Mucosa of rectum (tissue), 2 donors: Measurements from ENCODE around the gene KSR1.
"Not testable (repeated sequence)": the region's sequence is repeated elsewhere in the genome, so short reads cannot be mapped to it uniquely, and the experiment has no call there.

Source experiments
- H3K27ac ChIP-seq, 2 donors: one replicate each; pipeline ENCODE4 v1.7.0; 2013; ENCODE audit warnings: inconsistent platforms in 2 of 2, low read depth in 2 of 2, low read length in 2 of 2
- H3K27me3 ChIP-seq, 2 donors: one replicate each; pipeline ENCODE4 v1.7.0; 2013; ENCODE audit warnings: low read length in 2 of 2; ENCODE audit not compliant: control insufficient read depth in 2 of 2, insufficient read depth in 2 of 2
- H3K36me3 ChIP-seq, 2 donors: one replicate each; pipeline ENCODE4 v1.7.0; 2013; ENCODE audit warnings: low read length in 2 of 2; ENCODE audit not compliant: control insufficient read depth in 2 of 2, insufficient read depth in 2 of 2
- H3K4me1 ChIP-seq, 2 donors: one replicate each; pipeline ENCODE4 v1.7.0; 2013; ENCODE audit warnings: low read length in 2 of 2, mild to moderate bottlenecking in 1 of 2; ENCODE audit not compliant: control insufficient read depth in 2 of 2, insufficient read depth in 2 of 2
- H3K4me3 ChIP-seq, 2 donors: one replicate each; pipeline ENCODE4 v1.7.0; 2013; ENCODE audit warnings: low read length in 2 of 2
- H3K9ac ChIP-seq, 2 donors: one replicate each; pipeline ENCODE4 v1.7.0; 2013; ENCODE audit warnings: low read length in 2 of 2, low read depth in 1 of 2, mild to moderate bottlenecking in 1 of 2
- H3K9me3 ChIP-seq, 2 donors: one replicate each; pipeline ENCODE4 v1.7.0; 2013; ENCODE audit warnings: low read length in 2 of 2; ENCODE audit not compliant: control insufficient read depth in 2 of 2
- donor health status: healthy.
- donor health status: Normal muscosa, but diverticular disease.

The KSR1 gene

DNA sequence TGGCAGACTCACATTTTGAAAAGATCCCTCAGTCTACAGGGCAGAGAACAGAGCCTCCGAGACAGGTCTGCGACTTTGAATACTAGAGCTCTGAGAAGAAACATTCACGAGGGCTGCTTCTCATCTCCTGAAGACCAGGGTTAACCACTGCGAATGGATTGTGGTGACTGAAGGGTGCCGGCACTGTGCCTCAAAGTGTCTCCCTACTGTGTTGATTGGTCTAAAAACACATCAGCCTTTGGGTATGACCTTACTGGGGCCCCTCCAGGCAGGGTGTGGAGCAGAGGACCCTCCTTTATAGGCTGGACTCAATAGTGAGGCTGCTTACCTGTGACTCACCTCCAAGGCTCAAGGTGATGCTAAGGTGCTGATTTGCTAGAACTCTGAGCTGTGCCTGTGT lies 172.1 kb downstream of the KSR1 start:
- Histone ChIP-seq H3K27ac (no peak overlapping the region), H3K36me3 (peaks cover 0 to 8% of the 10 kb centered on the region in 2 donors), H3K27me3 (no peaks in the 10 kb centered on the region), H3K4me3 (no peak overlapping the region), H3K4me1 (peaks cover 19 to 29% of the 10 kb centered on the region in 2 donors), H3K9ac (no peak overlapping the region), H3K9me3 (no peaks in the 10 kb centered on the region)

DNA sequence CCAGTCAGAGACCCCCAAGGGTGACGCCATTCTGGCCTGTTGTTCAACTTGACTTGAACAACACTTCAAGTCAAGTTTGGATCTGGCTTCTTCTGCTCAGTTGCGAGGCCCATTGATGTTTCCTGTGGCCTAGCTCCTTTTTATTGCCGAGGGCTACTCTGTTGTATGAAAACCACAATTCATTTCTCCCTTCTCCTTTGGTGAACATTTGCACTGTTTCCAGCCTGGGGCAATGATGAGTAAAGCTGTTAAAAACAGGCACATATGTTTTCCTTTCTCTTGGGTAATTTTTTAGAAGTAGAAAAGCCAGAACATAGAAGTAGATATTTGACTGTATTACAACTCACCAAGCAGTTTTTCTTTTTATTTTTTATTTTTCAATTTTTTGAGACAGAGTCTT lies 173.0 kb downstream of the KSR1 start:
- H3K27ac ChIP-seq, H3K9me3 ChIP-seq, H3K4me3 ChIP-seq, H3K36me3 ChIP-seq, H3K9ac ChIP-seq, H3K27me3 ChIP-seq: not testable (repeated sequence)
- peaks cover 28 to 38% of the 10 kb centered on the region in 2 donors for H3K4me1 ChIP-seq

DNA sequence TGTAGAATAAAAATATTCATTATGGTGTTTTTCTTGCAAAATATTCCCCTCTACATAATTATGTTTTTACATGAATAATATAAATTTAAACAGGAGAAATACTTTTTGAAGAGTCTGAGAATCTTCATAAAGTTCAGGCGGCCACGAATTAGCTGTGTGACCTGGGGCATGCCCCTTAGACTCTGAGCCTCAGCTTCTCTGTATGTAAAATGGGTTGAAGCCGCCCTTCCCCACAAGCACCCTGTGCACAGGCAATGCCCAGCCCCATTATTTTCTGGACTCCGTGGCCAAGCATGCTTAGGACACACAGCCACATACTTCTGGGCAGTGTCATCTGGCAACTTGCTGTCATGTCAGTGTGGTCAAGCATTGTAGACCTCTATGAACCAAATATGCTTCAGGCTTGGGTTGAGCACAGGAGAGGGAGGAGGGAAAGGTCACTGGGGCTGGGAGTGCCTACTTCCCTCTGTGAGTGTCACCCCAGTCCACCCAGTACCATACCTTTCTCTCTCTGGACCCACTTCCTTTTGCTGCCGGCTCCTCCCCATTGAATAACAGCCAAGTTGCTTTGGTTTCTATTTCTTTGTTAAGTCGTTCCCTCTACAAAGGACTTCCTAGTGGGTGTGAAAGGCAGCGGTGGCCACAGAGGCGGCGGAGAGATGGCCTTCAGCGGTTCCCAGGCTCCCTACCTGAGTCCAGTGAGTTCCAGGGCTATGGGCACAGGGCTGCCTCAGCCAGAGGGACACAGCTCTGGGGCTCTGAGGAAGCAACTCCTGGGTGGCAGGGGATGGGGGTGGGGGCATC lies 174.6 kb downstream of the KSR1 start, which contains the start of gene LGALS9:
TSS of gene LGALS9 (plus strand) at position 582 of the 804 bp plus-strand sequence. CDS start at position 660, 78 bp downstream.
- Histone ChIP-seq H3K9ac (peak within 1 kb of the TSS; percentile 90 to 97), H3K4me3 (peak within 1 kb of the TSS; percentile 86 to 97), H3K27ac (peak within 1 kb of the TSS; percentile 95 to 97), H3K9me3 (no peaks in the 10 kb centered on the region), H3K4me1 (peaks cover 40 to 52% of the 10 kb centered on the region in 2 donors), H3K36me3 (no peaks in the 10 kb centered on the region), H3K27me3 (no peaks in the 10 kb centered on the region)

DNA sequence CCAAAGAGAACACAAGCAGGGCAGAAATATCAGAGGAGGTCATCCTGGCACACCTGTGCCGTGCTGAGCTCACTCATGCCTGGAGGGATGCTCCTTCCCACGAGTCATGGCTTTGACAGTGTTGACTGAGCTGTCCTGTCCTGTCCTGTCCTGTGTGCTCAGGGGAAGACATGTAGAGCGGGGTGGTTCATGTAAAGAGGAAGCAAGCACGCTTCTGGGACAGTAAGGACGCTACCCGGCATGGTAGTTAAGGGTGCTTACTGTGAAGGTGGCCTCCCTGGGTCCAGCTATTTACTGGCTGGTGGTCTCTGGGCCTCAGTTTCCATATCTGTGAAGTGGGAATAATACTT lies 175.1 kb downstream of the KSR1 start:
- Histone ChIP-seq H3K9ac (peak overlapping the region; percentile 90 to 97), H3K4me1 (peaks cover 41 to 55% of the 10 kb centered on the region in 2 donors), H3K27ac (peak overlapping the region; percentile 95 to 97), H3K4me3 (peak overlapping the region; percentile 86 to 97), H3K27me3 (no peaks in the 10 kb centered on the region), H3K36me3 (no peaks in the 10 kb centered on the region), H3K9me3 (no peaks in the 10 kb centered on the region)

DNA sequence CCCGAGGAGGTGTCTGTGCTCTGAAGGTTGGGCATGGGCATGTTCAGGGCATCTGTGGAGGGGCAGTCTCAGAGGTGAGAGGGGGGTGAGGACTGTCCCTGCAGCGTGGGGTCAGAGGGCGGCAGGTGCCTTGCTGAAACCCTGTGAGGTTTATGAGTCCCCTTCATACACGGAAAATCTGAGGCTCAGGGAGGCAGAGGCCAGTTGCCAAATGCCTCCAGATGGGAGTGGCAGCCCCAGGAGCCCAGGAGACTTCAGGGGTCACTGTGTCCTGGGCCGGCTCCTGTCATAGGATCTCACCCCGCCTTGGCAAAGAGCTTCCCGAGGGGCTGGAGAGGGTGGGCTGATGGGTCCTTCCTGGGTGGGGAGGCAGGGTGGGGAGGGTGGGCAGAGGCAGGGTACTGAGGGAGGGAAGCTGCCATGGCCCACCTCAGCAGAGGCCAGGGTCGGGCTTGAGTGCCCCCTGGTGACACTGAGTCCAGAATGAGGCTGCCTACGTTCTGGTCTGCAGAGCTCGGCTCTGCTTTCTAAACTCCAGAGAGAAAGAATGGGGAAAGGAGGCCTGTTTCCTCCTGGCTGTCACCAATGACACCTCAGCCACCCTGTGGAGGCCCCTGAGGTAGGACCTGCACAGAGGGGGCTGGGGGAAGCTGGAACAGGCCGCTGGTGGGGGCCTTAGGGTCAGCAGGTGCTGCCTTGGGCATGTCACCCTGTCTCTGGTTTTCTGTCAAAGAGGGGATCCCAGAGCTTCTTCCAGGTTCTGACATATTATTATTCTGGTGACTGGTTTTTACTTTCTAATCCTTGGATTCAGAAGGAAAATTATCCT lies 175.9 kb downstream of the KSR1 start:
- Histone ChIP-seq H3K9me3 (no peaks in the 10 kb centered on the region), H3K4me1 (peaks cover 43 to 58% of the 10 kb centered on the region in 2 donors), H3K9ac (peak overlapping the region; percentile 90 to 97), H3K27ac (peak overlapping the region; percentile 95 to 97), H3K4me3 (peak overlapping the region; percentile 86 to 97), H3K27me3 (no peaks in the 10 kb centered on the region), H3K36me3 (no peaks in the 10 kb centered on the region)

DNA sequence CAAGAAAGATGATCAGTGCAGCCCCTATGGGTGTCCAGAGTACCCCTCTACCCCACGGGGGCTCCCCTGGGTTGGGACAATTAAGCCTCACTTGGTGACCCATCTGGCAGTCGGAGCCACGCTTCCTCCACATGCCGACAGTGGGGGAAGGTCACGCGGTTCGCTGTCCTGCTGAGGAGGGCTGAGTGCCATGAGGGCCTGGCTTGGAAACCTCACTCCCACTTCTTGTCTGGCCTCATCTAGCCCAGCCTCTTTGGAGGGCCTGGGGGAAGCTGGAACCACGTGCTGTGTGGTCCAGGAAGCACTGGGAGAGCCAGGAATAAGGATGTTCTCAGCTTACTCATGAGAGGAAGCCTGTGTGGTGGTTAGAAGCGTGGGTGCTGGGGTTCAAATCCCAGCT lies 176.5 kb downstream of the KSR1 start:
- H3K27me3 ChIP-seq, H3K9me3 ChIP-seq, H3K36me3 ChIP-seq: not testable (repeated sequence)
- Histone ChIP-seq H3K27ac (peak overlapping the region; percentile 95 to 97), H3K9ac (peak overlapping the region; percentile 90 to 97), H3K4me3 (peak overlapping the region; percentile 86 to 97), H3K4me1 (peaks cover 48 to 65% of the 10 kb centered on the region in 2 donors)

DNA sequence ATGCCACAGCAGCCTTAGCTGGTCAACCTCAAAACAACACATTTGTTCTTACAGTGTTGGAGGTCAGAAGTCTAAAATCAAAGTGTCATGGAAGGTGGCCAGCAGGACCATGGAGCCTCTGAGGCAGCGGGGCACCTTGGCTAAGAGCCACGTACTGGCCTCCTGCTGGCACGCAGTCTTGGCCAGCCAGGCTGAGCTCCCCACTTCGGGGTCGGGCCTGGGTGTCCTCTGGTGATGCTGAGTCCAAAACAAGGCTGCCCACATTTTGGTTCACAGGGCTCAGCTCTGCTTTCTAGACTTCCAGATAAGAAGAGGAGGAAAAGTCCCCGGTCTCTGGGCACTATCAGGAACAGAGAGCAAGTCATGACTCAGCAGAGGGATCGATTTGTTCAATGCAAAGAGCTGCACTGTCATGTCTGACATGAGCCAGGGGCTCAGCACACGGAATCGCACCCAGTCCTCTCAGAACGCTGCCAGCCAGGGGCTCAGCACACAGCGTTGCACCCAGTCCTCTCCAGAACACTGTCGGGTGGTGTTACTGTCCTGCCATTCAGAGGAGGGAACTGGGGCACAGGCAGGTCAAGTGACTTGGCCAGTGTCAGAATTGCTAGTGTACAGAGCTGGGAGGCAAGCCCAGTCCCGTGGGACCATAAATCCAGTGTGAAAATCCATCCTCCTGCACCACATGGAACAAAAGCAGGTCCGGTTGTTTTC lies 177.2 kb downstream of the KSR1 start:
- Histone ChIP-seq H3K36me3 (no peaks in the 10 kb centered on the region), H3K27ac (peak overlapping the region; percentile 95 to 97), H3K4me1 (peaks cover 48 to 65% of the 10 kb centered on the region in 2 donors), H3K9ac (peak overlapping the region; percentile 24 to 90), H3K9me3 (no peaks in the 10 kb centered on the region), H3K27me3 (no peaks in the 10 kb centered on the region), H3K4me3 (peak overlapping the region; percentile 52 to 97)

DNA sequence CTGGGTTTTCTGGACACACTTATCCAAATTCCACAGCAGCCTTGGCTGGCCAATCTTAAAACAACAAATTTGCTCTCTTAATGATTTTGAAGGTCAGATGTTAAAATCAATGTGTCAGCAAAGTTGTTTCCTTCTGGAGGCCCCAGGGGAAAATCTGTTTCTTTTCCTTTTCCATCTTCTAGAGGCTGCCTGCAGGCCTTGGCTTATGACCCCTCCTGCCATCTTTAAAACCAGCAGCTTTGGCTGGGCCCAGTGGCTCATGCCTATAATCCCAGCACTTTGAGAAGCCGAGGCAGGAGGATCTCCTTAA lies 177.7 kb downstream of the KSR1 start:
- Histone ChIP-seq H3K36me3 (peaks cover 2 to 3% of the 10 kb centered on the region in 2 donors), H3K9me3 (no peaks in the 10 kb centered on the region), H3K4me1 (peaks cover 51 to 69% of the 10 kb centered on the region in 2 donors), H3K9ac (peak overlapping the region in 1 of 2 donors; percentile 90), H3K27me3 (no peaks in the 10 kb centered on the region), H3K4me3 (peak overlapping the region in 1 of 2 donors; percentile 52), H3K27ac (peak overlapping the region; percentile 95 to 97)

DNA sequence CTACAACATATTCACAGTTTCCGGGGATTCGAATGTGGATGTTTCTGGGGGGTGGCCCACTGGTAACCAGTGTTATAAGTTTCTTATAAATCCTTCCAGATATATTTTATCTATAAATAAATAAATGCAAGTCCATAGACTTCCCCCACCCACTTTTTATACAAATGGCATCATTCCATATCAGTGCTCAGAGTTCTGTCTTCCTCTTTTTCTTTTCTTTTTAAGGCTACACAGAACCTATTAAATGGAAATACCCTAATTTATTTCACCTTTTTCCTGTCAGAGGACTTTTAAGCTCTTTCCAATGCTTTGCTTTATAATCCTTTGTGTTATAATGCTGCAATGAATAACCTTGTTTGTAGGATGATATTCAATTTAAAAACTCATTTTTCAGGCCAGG lies 178.5 kb downstream of the KSR1 start:
- Histone ChIP-seq H3K9ac (no peak overlapping the region), H3K9me3 (no peaks in the 10 kb centered on the region), H3K4me1 (peaks cover 51 to 69% of the 10 kb centered on the region in 2 donors), H3K27ac (peak overlapping the region; percentile 95 to 97), H3K36me3 (peaks cover 5 to 10% of the 10 kb centered on the region in 2 donors), H3K27me3 (no peaks in the 10 kb centered on the region), H3K4me3 (peak overlapping the region in 1 of 2 donors; percentile 20)
